DOHH2 (cell line): ENCODE measurements around the gene GPATCH4.

Experiments
- CTCF ChIP-seq: fragments of 200-600 bp; sonication (generic); IDR thresholded peaks from one replicate; pipeline ENCODE4 v1.5.1; 2014; ENCODE audit warnings: antibody characterized with exemption, mild to moderate bottlenecking, low read depth, low read length; ENCODE audit not compliant: poor library complexity, severe bottlenecking
- EZH2phosphoT487 ChIP-seq: fragments of 200-600 bp; sonication (generic); IDR thresholded peaks from 2 replicates; pipeline ENCODE4 v1.6.1; 2017; ENCODE audit warnings: borderline replicate concordance, mild to moderate bottlenecking, antibody characterized with exemption, low read length, moderate library complexity, mixed read lengths

- TF ChIP-seq CTCF (no peak), EZH2phosphoT487 (no peak)
These were observed 2.4 kb downstream of the GPATCH4 start for GRCh38 chr1:156598731-156599432.
